Suppressor macrophage (primary cell): ENCODE results near the gene ZNF646.
A peak's percentile ranks its signal among the peaks of the same experiment; 100 is the strongest.

Experiments
- DNase-seq, 4 experiments: peaks; one replicate each; pipeline ENCODE4 v3.0.0-alpha.2; 2020 to 2022

The ZNF646 gene

DNA sequence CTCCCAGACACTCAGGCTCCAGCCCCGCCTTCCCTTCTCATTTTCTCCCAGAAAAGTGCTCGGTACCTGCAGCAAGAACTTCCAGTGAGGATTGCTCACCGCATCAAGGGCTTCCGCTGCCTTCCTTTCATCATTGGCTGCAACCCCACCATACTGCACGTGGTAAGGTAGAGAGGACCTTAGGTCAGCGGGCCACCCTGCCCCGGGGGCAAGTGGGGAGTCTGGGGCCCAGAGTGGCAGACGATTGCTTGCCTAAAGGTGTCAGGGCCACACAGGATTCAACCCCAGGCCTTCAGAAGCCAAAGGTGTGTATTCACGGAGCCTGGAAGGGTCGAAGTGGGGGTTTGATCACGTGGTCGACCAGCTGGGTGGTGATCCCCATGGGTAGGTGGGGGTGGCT is 35.4 kb downstream of the ZNF646 start:
- no peak for DNase-seq

DNA sequence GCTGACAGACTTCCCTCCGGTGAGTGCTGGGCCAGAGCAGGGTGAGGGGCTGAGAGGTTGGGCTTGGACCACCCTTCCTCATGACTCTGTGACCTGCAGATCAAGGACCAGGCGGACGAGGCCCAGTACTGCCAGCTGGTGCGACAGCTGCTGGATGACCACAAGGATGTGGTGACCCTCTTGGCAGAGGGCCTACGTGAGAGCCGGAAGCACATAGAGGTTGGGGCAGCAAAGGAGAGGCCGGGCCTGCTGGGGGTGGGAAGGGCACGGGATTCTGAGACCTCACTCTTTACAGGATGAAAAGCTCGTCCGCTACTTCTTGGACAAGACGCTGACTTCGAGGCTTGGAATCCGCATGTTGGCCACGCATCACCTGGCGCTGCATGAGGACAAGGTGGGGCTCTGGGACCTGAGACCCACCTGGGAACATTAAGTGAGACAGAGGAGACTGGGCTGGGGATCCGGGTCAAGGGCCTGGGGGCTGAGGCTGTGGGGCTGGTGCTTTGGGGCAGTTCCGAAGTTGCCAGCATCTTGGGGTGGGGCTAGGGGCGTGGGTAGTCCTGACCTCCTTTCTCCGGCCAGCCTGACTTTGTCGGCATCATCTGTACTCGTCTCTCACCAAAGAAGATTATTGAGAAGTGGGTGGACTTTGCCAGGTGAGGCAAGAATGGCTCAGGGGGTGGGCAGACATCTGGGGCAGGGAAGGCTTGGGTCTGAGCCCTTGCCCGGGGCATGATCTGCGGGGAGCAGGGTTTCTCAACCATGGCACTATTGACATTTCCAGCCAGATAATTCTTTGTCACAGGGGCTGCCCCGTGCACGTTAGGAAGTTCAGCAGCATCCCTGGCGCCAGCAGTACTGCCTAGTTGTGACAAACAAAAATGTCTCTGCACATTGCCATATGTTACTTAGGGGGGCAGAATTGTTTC is 36.1 kb downstream of the ZNF646 start:
- DNase-seq = no peak

DNA sequence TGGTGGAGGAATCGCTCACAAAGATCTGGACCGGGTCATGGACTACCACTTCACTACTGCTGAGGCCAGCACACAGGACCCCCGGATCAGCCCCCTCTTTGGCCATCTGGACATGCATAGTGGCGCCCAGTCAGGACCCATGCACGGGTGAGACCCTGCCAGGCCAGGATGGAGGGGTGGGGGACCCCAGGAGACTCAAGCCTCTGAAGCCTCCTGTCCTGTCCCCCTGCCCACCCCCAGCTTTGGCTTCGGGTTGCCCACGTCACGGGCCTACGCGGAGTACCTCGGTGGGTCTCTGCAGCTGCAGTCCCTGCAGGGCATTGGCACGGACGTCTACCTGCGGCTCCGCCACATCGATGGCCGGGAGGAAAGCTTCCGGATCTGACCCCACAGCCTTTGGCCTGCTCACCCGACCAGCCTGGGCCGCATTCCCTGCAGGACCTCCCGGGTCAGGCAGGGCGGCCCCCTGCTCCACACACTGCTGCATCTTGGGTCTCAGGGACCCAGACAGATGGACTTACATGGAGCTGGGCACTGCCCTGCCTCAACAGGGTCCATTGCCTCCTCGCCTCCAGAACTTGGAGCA is 37.8 kb downstream of the ZNF646 start:
- no peak for DNase-seq

DNA sequence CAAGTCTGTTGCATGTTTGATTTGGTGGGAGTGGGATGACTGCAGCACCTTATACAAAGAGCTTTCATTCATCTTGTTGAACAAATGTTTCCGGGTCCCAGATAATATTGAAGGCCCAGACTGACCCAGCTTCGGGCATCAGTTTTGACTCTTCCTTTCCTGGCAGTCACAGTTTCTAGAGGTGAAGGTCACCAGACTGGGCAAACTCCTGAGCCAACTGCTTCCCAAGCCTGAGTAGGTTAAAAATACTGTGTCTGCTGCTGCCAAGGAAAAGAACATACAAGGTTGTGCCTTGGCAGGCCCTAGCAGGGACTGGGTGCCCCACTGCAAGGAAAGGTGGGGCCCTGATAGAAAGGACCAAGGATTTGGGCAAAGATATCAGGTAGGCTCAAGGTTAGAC is 38.5 kb downstream of the ZNF646 start:
- no peak for DNase-seq

DNA sequence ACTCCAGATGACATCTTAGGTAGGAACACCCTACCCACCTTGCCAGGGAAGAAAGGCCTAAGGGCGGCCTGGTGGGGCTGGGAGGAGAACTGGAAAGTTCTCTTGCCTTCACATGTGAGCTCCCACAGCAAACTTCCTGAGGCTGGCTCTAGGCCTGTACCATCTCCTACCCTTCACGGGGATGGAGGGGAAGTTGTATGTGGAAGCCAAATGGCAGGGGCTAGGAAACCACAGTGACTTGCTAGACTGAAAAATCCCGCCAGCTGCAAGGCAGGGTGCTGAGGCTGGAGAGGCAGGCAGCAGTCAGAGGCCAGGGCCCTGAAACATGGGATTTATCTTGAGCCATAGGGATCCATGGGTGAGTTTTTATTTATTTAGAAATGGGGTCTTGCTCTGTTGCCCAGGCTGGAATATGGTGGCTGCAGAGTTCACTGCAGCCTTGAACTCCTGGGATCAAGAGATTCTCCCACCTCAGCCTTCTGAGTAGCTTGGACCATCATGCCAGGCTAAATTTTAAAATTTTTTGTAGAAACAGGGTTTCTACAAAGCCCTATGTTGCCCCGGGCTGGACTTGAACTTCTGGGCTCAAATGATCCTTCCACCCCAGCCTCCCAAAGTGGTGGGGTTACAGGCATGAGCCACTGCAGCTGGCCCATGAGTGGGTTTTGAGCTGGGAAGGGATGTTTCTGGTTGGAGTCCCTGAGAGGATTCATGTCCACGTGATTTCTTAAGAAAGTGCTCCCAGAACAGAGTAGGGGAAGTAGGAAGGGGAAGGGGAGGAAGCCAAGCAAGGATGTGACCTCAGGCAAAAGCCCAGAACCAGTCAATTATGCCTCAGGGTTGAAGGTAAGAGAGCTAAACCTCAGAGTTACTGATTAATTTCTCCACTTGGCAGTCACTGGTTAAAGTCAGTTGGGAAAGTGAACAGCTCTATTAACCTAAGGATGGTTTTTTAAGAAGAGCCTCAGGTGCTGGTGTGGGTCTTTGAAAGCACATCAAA is 39.2 kb downstream of the ZNF646 start:
- peak; percentile 77 to 93 (median 88) for DNase-seq

DNA sequence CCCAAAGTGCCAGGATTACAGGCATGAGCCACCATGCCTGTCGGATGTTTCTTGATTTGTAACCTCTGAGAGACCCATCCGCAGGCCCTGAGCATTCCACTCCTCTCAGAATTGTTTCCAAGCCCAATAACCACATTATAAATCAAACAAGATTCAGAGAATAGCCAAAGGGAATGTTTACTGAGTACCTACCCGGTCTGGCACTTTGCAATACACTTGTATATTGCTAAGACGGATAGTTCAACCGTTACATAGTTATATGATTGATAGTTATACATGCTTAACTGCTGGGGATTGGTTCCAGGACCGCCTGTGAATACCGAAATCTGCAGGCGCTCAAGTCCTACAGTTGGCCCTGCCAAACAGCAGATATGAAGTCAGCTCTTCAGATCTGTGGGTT is 40.2 kb downstream of the ZNF646 start:
- DNase-seq = no peak

DNA sequence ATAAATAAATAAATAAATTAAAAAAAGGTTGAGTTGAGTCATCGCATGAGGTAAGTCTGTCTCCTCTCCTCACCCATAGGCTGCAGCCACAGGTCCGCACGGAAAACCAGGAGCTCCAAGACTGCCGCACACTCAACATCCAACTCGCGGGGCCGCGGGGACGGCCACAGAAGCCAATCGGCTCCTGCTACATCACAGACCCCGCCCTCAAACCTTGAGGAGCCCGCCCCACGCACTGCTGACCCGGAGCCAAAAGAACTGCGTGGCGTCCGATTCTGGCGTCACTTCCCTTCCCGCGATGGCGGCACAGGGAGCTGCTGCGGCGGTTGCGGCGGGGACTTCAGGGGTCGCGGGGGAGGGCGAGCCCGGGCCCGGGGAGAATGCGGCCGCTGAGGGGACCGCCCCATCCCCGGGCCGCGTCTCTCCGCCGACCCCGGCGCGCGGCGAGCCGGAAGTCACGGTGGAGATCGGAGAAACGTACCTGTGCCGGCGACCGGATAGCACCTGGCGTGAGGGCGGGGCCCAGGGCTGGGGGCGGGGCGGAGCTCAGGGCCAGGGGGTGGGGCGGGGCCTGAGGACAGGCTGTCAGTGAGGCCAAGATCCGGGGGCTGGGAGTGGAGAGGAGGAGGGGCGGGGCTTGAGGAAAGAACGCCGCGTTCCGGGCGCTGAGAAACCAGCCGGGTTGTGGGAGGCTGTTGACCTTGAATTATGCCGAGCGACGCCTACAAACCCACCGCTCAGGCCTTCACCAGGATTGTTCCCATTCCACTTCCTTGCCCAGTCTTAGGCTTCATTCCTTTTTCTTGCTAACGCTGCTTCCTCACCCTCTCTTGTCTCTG is 43.4 kb downstream of the ZNF646 start, which contains the start of gene KAT8:
Gene KAT8 (plus strand): TSS at position 281 of the 839 bp plus-strand sequence. CDS start 18 bp downstream, at position 299.
- DNase-seq = peak; percentile 99 to 100 (median 99)

DNA sequence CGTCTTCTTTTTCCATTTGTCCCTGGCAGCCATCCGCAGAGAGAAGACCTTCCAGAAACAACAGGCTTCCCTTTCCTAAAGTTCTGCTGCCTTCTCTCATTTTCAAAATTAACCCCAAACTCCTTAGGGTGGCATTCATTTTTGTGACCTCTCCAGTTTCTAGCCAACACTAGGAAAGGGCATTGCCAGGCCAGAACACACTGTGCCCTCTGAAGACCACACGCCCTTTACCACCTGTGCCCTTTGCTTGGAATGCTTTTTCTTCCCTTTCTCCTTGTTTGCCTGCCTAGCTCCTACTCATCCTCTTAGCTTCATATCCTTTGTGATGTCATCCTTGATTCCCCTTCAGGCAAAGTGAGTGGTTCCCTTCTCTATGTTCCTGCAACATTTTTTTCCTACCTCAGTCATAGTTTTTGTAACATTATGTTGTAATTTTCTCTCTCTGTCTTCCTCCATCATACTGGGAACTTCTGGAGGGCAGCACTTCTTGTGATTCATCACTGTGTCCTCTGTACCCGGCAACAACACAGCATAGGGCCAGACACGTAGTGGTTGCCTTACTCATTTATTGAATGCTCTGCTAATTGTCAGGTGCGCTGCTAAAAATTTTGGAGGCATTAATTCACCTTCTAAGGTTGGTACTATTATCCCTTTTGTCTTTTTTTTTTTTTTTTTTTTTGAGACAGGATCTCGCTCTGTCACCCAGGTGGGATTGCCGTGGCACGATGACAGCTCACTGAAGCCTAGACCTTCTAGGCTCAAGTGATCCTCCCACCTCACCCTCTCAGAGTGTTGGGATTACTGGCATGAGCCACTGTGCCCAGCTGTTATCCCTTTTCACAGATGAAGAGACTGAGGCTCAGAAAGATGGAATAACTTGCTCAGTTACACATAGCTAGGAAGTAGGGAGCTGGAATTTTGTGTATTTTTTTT is 44.3 kb downstream of the ZNF646 start:
- peak; percentile 61 to 93 (median 80) for DNase-seq

DNA sequence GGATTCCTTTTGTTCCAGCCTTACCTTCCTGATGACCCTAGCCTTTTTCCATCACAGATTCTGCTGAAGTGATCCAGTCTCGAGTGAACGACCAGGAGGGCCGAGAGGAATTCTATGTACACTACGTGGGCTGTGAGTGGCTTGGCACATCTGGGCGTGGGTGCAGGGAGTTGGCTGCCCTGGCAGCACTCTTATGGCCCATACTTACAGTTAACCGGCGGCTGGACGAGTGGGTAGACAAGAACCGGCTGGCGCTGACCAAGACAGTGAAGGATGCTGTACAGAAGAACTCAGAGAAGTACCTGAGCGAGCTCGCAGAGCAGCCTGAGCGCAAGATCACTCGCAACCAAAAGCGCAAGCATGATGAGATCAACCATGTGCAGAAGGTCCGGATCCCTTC is 45.9 kb downstream of the ZNF646 start:
- DNase-seq = no peak

DNA sequence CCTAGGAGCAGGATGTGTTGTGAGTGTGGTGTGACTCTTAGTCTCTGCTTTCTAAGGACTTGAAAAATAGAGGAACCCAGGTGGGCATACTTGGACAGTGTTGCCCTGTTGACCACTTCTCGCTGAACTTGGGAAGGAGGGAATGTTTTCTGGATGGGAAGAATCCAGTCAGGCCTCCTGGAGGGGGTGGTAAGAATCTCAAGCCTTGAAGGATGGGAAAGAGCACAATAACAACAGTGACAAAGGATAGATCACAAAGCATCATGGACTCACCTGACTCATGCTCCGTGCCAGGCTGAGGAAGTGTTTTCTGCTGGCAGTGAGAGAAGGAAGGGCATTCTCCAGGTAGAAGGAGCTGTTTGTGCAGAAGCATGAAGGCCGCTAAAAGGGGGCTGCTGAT is 51.6 kb downstream of the ZNF646 start:
- DNase-seq = no peak

DNA sequence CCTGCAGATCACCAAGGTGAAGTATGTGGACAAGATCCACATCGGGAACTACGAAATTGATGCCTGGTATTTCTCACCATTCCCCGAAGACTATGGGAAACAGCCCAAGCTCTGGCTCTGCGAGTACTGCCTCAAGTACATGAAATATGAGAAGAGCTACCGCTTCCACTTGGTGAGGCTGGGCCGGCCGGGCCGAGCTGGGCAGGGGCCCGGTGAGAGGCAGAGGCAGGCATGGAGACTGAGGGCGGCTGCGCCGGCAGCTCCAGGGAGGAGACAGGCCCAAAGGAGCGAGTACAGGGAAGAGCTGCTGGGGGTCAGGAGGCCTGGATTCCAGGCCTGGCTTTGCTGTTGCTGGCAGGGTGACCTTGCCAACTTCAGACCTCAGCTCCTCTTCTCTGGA is 53.0 kb downstream of the ZNF646 start:
- DNase-seq = no peak

DNA sequence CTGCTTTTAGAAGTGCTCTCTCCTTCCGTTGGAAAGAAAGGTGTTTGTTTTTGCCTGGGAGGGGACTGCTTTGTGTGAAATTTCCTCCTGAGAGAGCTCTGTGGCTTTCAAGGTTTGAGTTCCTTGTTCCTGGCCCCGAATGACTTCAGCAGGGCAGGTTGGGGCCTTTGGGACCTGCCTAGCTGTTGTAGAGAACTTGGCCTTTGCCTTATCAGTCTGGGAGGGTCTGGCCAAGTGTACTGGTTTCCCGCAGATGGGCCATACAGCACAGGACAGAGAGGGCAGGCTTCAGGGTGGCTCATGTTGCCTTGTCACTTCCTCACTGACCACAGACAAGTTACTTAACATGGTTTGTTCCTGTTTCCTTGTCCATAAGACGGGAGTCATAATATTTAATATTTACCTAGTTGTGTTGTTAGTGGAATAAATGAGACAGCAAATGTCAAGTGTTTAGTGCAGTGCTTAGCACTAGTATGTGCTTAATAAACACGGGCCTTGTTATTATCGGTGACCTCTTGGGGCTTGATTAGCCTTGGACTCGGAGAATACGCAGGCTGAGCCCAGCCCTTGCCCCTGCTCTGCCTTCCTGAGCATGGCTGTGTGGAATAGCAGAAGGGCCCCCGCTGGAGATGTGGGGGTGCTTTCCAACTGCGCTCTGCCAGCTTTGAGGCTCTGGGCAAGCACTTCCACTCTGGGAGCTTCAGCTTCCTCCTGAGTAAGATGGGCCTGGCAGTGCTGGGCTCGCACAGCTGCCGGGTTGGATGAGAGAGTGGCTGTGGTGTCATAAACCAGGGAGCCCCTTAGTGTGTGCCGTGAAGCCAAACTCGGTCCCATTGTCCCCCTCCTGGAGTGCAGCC is 54.7 kb downstream of the ZNF646 start:
- peak; percentile 88 to 96 (median 94) for DNase-seq

DNA sequence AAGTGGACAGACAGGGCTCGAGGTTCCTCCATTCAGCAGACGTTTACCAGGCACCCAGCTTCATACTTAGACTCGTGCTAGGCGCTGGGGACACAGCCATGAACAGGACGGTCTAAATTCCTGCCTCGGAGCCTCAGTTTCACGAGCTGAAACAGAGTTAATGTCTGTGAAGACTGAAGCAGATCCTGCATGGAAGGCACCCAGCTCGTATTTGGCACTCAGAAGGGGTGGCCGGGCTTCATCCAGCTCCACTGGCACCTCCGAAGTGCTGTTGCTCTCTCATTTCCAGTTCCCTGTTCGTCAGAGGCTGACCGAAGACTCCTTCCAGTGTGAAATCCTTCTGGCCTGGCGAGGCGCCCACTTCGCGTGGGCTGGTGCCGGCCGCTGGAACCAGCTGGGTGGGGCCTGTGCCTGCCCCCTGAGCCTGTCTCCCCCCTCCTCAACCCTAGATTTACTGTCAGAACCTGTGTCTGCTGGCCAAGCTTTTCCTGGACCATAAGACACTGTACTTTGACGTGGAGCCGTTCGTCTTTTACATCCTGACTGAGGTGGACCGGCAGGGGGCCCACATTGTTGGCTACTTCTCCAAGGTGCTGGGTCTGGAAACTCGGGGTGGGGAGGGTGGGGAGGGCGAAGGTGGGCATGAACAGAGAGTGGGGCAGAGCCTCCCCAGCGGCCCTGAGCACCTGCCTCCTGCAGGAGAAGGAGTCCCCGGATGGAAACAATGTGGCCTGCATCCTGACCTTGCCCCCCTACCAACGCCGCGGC is 55.5 kb downstream of the ZNF646 start:
- peak; percentile 90 to 93 (median 90) for DNase-seq

DNA sequence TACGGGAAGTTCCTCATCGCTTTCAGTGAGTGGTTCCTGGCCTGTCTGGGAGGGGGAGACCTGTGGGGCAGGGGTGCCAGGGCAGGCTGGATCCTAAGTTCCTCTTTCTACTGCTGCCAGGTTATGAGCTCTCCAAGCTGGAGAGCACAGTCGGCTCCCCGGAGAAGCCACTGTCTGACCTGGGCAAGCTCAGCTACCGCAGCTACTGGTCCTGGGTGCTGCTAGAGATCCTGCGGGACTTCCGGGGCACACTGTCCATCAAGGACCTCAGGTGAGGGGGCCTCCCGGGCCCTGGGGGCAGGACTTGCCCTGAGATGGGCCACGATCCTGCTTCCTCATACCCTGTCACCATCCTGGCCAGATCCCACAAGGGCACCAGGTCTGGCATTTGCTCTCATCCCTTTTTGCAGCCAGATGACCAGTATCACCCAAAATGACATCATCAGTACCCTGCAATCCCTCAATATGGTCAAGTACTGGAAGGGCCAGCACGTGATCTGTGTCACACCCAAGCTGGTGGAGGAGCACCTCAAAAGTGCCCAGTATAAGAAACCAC is 56.2 kb downstream of the ZNF646 start:
- peak; percentile 44 to 71 (median 66) for DNase-seq

DNA sequence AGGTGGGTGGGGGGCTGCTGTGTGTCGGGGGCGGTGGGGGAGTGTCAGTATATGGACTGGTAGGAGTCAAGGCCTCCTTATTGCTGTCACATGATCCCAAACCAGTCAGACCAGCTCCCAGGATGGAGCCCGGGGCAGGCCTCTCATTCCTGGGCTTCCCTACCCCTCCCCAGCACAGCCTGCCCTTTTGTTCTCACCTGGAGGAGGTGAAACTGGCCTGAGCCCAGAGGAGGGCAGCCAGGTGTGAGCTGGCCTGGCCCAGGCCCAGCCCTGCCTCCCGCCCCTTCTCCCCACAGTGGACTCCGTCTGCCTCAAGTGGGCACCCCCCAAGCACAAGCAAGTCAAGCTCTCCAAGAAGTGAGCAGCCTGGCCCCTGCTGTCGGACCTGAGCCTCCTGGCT is 56.7 kb downstream of the ZNF646 start:
- no peak for DNase-seq

DNA sequence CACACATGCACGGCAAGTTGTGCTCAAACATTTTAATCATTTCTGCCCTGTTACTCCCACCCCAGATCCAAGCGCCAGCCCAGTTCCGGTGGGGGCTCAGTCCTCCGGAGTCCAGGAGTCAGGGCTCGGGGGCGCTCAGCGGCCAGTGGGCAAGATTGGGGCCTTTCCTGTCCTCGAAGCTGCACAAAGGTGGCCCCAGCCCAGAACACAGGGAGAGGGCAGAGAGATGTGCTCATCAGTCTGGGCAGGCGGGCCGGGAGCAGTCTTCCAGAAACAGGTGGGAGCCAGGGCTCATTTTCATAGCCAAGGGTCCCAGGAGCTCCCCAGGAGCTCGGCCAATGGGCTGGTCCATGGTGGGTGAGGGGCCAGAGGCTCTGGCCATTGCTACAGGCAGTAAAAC is 57.2 kb downstream of the ZNF646 start:
- DNase-seq = no peak

DNA sequence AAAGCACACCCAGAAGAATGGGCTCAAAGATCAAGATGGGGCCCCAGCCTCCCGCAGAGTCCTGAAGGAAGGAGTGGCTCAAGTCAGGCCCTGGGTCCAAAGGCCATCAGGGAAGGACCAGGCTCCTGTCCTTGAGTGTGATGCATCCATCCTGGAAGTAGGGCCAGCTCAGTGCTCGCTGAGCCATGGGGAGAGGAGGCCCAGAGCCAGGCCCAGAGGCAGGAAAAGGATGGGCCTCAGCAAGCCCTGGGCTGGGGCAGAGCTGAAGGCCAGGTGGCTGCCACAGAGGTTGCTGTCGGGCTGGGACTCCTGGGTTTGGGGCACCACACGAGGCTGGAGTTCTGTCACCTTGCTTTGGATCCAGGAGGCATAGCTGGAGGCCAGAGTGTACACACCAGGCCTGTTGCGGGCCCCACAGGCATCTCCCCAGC is 57.6 kb downstream of the ZNF646 start:
- DNase-seq = no peak

DNA sequence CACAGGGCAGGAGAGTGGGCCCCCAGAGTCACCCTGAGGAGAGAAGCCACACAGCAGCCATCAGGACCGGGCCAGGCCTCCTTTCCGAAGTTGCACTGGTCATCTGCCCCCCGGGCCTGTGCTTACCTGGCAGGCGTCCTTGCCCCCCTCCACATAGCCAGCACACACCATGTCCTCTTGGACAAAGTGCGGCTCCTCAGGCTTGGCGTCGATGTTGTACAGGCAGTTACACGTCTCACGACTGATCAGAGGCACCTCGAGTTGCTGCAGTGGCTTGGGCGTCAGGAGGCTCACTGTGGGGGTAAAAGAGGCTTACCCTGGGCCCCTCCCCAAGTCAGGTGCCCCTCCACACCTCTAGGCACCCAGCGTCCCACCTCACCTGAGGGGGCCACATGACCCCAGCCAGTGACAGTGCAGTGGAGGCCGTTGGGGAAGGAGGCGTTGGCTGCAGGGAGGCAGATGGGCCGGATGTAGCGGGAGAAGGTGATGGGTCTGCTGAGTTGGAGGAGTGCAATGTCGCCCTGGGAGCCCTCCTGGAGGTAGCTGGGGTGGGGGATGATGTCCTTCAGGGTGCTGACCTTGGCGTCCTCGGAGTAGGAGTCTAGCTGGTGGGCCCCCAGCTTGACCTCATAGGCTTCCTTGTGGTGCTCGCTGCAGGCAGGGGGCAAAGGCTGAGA is 58.2 kb downstream of the ZNF646 start:
- no peak for DNase-seq
